Measurements from ENCODE around the gene GRID1.

DNA sequence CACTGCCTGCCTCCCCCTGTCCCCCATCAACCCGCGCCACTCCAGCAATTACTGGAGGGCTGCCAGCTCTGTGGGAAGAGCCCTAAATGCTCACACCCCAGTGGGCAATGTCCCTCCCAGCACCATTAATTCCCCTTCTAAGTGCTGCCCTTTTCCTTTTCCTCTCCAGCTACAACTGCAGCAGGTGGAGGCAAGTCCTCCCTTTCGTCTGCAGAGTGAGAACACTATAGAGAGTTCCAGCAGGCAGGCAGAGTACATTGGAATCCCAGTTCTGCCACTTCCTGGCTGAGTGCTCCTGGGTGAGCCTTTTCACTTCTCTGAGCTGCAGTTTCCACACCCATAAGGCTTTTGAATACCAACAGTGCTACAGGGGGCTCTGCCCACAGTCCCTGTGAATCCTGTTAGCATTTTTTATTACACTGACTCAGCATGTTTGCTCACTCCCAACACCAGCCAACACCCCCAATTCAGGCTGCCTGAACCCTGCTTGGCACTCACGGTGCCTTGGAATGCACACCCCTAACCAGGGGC is 447.0 kb downstream of the GRID1 start:
- no peak for TF ChIP-seq EZH2phosphoT487 (IDR thresholded peaks at IDR 0.05; ENCODE audit: insufficient read depth, low read depth)
- TF ChIP-seq EZH2 (IDR thresholded peaks at IDR 0.05; ENCODE audit: insufficient read depth, poor library complexity, severe bottlenecking) = no peak
